Motor neuron (in vitro differentiated cells): ENCODE measurements around the gene TMEM186. TPM values are rescaled to one million over a fixed set of nuclear protein-coding genes. Genes with fewer than 3 reads are reported as not detected.
"Not testable (repeated sequence)": the region's sequence is repeated elsewhere in the genome, so short reads cannot be mapped to it uniquely, and the experiment has no call there.

ENCODE experiments used
- ATAC-seq, 8 experiments: fragments of 200-7000 bp; cut with Tn5 transposase; replicated peaks in 6 of 8; 2 replicates each; pipeline ENCODE4 v1.8.0; 2021; ENCODE audit warnings: mild to moderate bottlenecking in 8 of 8, moderate library complexity in 8 of 8
- H3K27ac ChIP-seq, 2 donors: fragments of 250-450 bp; sonication (Bioruptor Pico); 2 replicates each; pipeline ENCODE4 v1.9.0; 2021; ENCODE audit warnings: antibody characterized with exemption in 2 of 2, mild to moderate bottlenecking in 2 of 2, moderate library complexity in 1 of 2
- H3K4me1 ChIP-seq, 2 donors: fragments of 250-450 bp; sonication (Bioruptor Pico); replicated peaks in 1 of 2; 2 replicates each; pipeline ENCODE4 v1.6.1; 2021; ENCODE audit warnings: antibody characterized with exemption in 2 of 2, mild to moderate bottlenecking in 2 of 2, moderate library complexity in 1 of 2
- H3K4me3 ChIP-seq, 5 donors: fragments of 250-450 bp; sonication (Bioruptor Pico); 2 replicates each; pipeline ENCODE4 v1.9.0; 2021; ENCODE audit warnings: antibody characterized with exemption in 5 of 5, mild to moderate bottlenecking in 5 of 5, moderate library complexity in 4 of 5
- WGBS, 10 experiments: fragments of 450-650 bp; shearing (Covaris generic); methylation state at CpG; one replicate each; pipeline ENCODE4 v1.0.0; 2022; 5-methylcytosine and 5-hydroxymethylcytosine counted together
- in situ Hi-C, 9 experiments: fragments of 400-800 bp; cut with MboI; loops; one replicate each; pipeline ENCODE4 v1.15.0; 2021; ENCODE audit warnings: low sequenced_read_pairs in 9 of 9, low pct_unique_long_range_greater_than_20kb in 2 of 9; ENCODE audit not compliant: unreplicated experiment in 9 of 9
- total RNA-seq, 8 experiments: library from RNA; unstranded; fragments of 300-600 nt; gene quantifications; 2 replicates each; pipeline versions ENCODE4 v1.2.3 to v1.2.4, GENCODE V29; 2022

The TMEM186 gene
- total RNA-seq, 8 experiments from 2014 or later, result 6.9 to 15.9 (median 10.0) TPM

GRCh38 chr16:8763083-8763482, 34.4 kb downstream of the TMEM186 start:
- WGBS, 10 experiments, result 63 to 100% (median 94%) methylated on average over 1 to 3 of the region's 3 CpGs; no CpG with 5 or more reads in 5 of the 10 experiments
- in situ Hi-C loops, result no loop called here
- peaks cover 11 to 17% of the 10 kb centered on the region in 2 donors for H3K4me1 ChIP-seq
- H3K27ac ChIP-seq, result no peak overlapping the region
- no peak for ATAC-seq
- no peak overlapping the region for H3K4me3 ChIP-seq

GRCh38 chr16:8762254-8762653, 35.2 kb downstream of the TMEM186 start:
- ATAC-seq, result no peak
- in situ Hi-C loops, result no loop called here
- Histone ChIP-seq H3K4me1 (peaks cover 9 to 11% of the 10 kb centered on the region in 2 donors), H3K4me3 (no peak overlapping the region), H3K27ac (no peak overlapping the region)
- WGBS, 10 experiments, result 59 to 96% (median 89%) methylated on average over 2 to 4 of the region's 4 CpGs; no CpG with 5 or more reads in 6 of the 10 experiments

GRCh38 chr16:8761078-8761477, 36.4 kb downstream of the TMEM186 start:
- Histone ChIP-seq H3K27ac (no peak overlapping the region), H3K4me3 (no peak overlapping the region), H3K4me1 (peaks cover 9 to 11% of the 10 kb centered on the region in 2 donors)
- in situ Hi-C loops, result no loop called here
- ATAC-seq, result no peak
- 100% methylated on average over 1 of the region's 6 CpGs; no CpG with 5 or more reads in 7 of the 10 experiments for WGBS, 10 experiments

- peak in 1 of 8 experiments; percentile 41 for ATAC-seq
- Histone ChIP-seq H3K4me1 (peaks cover 9 to 11% of the 10 kb centered on the region in 2 donors), H3K27ac (no peak overlapping the region), H3K4me3 (no peak overlapping the region)
- in situ Hi-C loops, result no loop called here
- WGBS, 10 experiments, result 12 to 100% (median 80%) methylated on average over 1 to 9 of the region's 10 CpGs; no CpG with 5 or more reads in 2 of the 10 experiments
These were observed 37.4 kb downstream of the TMEM186 start for GRCh38 chr16:8760021-8760420.

GRCh38 chr16:8758022-8758421, 39.4 kb downstream of the TMEM186 start:
- Histone ChIP-seq H3K4me3 (no peak overlapping the region), H3K27ac (no peak overlapping the region), H3K4me1 (no peaks in the 10 kb centered on the region)
- in situ Hi-C loops, result no loop called here
- WGBS, 10 experiments, result 75 to 100% (median 94%) methylated on average over 1 to 4 of the region's 6 CpGs; no CpG with 5 or more reads in 3 of the 10 experiments
- ATAC-seq, result no peak

- WGBS, 10 experiments, result 40 to 100% (median 90%) methylated on average over 1 to 4 of the region's 5 CpGs; no CpG with 5 or more reads in 3 of the 10 experiments
- ATAC-seq, result peak in 1 of 8 experiments; percentile 36
- H3K27ac ChIP-seq, result no peak overlapping the region
- no peak overlapping the region for H3K4me3 ChIP-seq
- no peaks in the 10 kb centered on the region for H3K4me1 ChIP-seq
- in situ Hi-C loops, result no loop called here
These were observed 40.7 kb downstream of the TMEM186 start for GRCh38 chr16:8756755-8757154.

GRCh38 chr16:8753416-8754054, 43.9 kb downstream of the TMEM186 start:
- WGBS, 10 experiments, result 0 to 90% (median 63%) methylated on average over 1 to 7 of the region's 9 CpGs
- in situ Hi-C loops, result no loop called here
- no peak overlapping the region for H3K27ac ChIP-seq
- no peak overlapping the region for H3K4me3 ChIP-seq
- no peaks in the 10 kb centered on the region for H3K4me1 ChIP-seq
- ATAC-seq, result no peak

- no peak for ATAC-seq
- in situ Hi-C loops, result no loop called here
- Histone ChIP-seq H3K27ac (no peak overlapping the region), H3K4me3 (no peak overlapping the region), H3K4me1 (no peaks in the 10 kb centered on the region)
- WGBS, 10 experiments, result 0 to 80% (median 19%) methylated on average over 1 to 2 of the region's 2 CpGs; no CpG with 5 or more reads in 4 of the 10 experiments
These were observed 44.7 kb downstream of the TMEM186 start for GRCh38 chr16:8752706-8753105.

- H3K4me1 ChIP-seq, result no peaks in the 10 kb centered on the region
- H3K27ac ChIP-seq, result no peak overlapping the region
- in situ Hi-C loops, result no loop called here
- ATAC-seq, result peak; percentile 54 to 94 (median 65)
- 51 to 100% (median 77%) methylated on average over 1 to 10 of the region's 14 CpGs; no CpG with 5 or more reads in 4 of the 10 experiments for WGBS, 10 experiments
- no peak overlapping the region for H3K4me3 ChIP-seq
These were observed 45.7 kb downstream of the TMEM186 start for GRCh38 chr16:8751481-8752311.

- H3K27ac ChIP-seq, H3K4me1 ChIP-seq, H3K4me3 ChIP-seq, in situ Hi-C loops, ATAC-seq: not testable (repeated sequence)
- 61 to 98% (median 83%) methylated on average over 3 to 9 of the region's 9 CpGs; no CpG with 5 or more reads in 1 of the 10 experiments for WGBS, 10 experiments
These were observed 48.5 kb downstream of the TMEM186 start for GRCh38 chr16:8748944-8749343.

Other genes with a start within 250 kb of the TMEM186 start
- 1 to 10 TPM in 1 of 8 experiments, under 1 TPM in 2, not detected in 5; 0.21 to 1.3 (median 0.27) TPM for gene TMEM114, start 207.1 kb downstream of the TMEM186 start, total RNA-seq
- 10 to 100 TPM; 16.3 to 42.9 (median 30.6) TPM for gene METTL22, start 175.9 kb downstream of the TMEM186 start, total RNA-seq
- gene ABAT, start 123.0 kb downstream of the TMEM186 start, total RNA-seq, result 100 to 1,000 TPM in 3 of 8 experiments, 10 to 100 TPM in 5; 21.2 to 125 (median 84.4) TPM
- gene PMM2, start 200 bp upstream of the TMEM186 start, total RNA-seq, result 10 to 100 TPM; 14.5 to 58.6 (median 34.6) TPM
- gene CARHSP1, start 71.4 kb upstream of the TMEM186 start, total RNA-seq, result 100 to 1,000 TPM in 1 of 8 experiments, 10 to 100 TPM in 7; 38.5 to 196 (median 69.7) TPM
- under 1 TPM in 3 of 8 experiments, not detected in 5; 0.21 to 0.95 (median 0.63) TPM for gene LITAFD, start 84.7 kb upstream of the TMEM186 start, total RNA-seq
- gene USP7, start 166.3 kb upstream of the TMEM186 start, total RNA-seq, result 10 to 100 TPM; 39.1 to 83.0 (median 64.6) TPM